ENCODE data around the gene SGTB. TPM values are rescaled to one million over a fixed set of nuclear protein-coding genes. Genes with fewer than 3 reads are reported as not detected.

SGTB gene
- total RNA-seq, 3 donors from 2014 or later = 9.2 to 11.0 (median 9.8) TPM

GRCh38 chr5:65620021-65620420, 101.9 kb downstream of the SGTB start:
- DNase-seq (no peak), ATAC-seq (no peak)
- no peak overlapping the region for H3K4me3 Mint-ChIP-seq
- peaks cover 5% of the 10 kb centered on the region for H3K36me3 Mint-ChIP-seq (ENCODE audit: insufficient read depth)
- peaks cover 28% of the 10 kb centered on the region for H3K4me1 Mint-ChIP-seq (ENCODE audit: low read depth)
- H3K9me3 Mint-ChIP-seq = no peaks in the 10 kb centered on the region
- H3K27me3 Mint-ChIP-seq (ENCODE audit: low read depth) = no peaks in the 10 kb centered on the region

Other genes starting within 250 kb of the SGTB start
- gene ADAMTS6, start 240.2 kb downstream of the SGTB start, total RNA-seq = under 1 TPM; 0.27 to 0.63 (median 0.61) TPM
- gene CENPK, start 158.9 kb downstream of the SGTB start, total RNA-seq = 10 to 100 TPM; 24.4 to 34.9 (median 33.3) TPM
- 10 to 100 TPM; 41.1 to 44.1 (median 42.8) TPM for gene PPWD1, start 158.8 kb downstream of the SGTB start, total RNA-seq
- gene TRIM23, start 97.8 kb downstream of the SGTB start, total RNA-seq = 1 to 10 TPM; 5.0 to 6.3 (median 5.5) TPM
- gene SHLD3, start 97.1 kb downstream of the SGTB start, total RNA-seq = 1 to 10 TPM; 7.2 to 8.0 (median 7.6) TPM
- 10 to 100 TPM; 18.5 to 21.8 (median 18.7) TPM for gene TRAPPC13, start 97.1 kb downstream of the SGTB start, total RNA-seq
- gene NLN, start 96 bp upstream of the SGTB start, total RNA-seq = 10 to 100 TPM; 29.7 to 40.9 (median 38.8) TPM
- gene ERBIN, start 204.5 kb upstream of the SGTB start, total RNA-seq = 10 to 100 TPM; 27.6 to 33.3 (median 28.2) TPM

Data from activated T-cell treated with anti-CD3 and anti-CD28 coated beads, Interleukin-2, amount 50 U/mL, for 4 hours (primary cell).